SU-DHL-6 (cell line): ENCODE results near the gene IGSF21.

ENCODE experiments used
- EZH2phosphoT487 ChIP-seq: fragments of 200-600 bp; sonication (generic), shearing (Covaris generic); conservative IDR thresholded peaks from 2 replicates; pipeline ENCODE4 v1.6.1; 2018; ENCODE audit warnings: mild to moderate bottlenecking, antibody characterized with exemption, low read length, moderate library complexity, mixed read lengths
- TF ChIP-seq, protein P1 (sequence below): fragments of 200-600 bp; sonication (generic); IDR thresholded peaks from one replicate; pipeline ENCODE4 v1.5.1; 2017; ENCODE audit warnings: antibody characterized with exemption, mild to moderate bottlenecking, low read length, moderate library complexity; ENCODE audit not compliant: insufficient read depth, poor library complexity, severe bottlenecking

DNA sequence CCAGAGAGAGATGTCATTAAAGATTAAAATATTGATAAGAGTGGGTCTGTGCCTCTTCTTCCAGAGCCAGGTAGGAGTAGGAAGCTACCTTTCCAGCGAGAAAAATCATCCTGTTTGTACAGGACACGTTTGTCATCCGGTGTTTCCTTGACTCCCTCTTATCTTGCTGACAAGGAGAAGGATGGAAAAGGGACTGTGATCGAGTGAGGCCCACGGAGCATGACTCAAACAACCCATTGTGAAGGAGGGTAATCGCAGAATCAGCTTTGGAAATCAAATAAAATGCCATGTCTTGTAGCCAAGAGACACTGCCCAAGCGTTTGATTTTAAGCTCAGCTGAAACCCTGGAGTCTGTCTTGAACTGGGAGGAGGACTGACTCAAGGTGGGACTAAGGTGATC lies 97.7 kb downstream of the IGSF21 start:
- TF ChIP-seq, protein P1, sequence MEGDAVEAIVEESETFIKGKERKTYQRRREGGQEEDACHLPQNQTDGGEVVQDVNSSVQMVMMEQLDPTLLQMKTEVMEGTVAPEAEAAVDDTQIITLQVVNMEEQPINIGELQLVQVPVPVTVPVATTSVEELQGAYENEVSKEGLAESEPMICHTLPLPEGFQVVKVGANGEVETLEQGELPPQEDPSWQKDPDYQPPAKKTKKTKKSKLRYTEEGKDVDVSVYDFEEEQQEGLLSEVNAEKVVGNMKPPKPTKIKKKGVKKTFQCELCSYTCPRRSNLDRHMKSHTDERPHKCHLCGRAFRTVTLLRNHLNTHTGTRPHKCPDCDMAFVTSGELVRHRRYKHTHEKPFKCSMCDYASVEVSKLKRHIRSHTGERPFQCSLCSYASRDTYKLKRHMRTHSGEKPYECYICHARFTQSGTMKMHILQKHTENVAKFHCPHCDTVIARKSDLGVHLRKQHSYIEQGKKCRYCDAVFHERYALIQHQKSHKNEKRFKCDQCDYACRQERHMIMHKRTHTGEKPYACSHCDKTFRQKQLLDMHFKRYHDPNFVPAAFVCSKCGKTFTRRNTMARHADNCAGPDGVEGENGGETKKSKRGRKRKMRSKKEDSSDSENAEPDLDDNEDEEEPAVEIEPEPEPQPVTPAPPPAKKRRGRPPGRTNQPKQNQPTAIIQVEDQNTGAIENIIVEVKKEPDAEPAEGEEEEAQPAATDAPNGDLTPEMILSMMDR: no peak
- TF ChIP-seq EZH2phosphoT487: no peak
